ENCODE measurements around the gene RET.

DNA sequence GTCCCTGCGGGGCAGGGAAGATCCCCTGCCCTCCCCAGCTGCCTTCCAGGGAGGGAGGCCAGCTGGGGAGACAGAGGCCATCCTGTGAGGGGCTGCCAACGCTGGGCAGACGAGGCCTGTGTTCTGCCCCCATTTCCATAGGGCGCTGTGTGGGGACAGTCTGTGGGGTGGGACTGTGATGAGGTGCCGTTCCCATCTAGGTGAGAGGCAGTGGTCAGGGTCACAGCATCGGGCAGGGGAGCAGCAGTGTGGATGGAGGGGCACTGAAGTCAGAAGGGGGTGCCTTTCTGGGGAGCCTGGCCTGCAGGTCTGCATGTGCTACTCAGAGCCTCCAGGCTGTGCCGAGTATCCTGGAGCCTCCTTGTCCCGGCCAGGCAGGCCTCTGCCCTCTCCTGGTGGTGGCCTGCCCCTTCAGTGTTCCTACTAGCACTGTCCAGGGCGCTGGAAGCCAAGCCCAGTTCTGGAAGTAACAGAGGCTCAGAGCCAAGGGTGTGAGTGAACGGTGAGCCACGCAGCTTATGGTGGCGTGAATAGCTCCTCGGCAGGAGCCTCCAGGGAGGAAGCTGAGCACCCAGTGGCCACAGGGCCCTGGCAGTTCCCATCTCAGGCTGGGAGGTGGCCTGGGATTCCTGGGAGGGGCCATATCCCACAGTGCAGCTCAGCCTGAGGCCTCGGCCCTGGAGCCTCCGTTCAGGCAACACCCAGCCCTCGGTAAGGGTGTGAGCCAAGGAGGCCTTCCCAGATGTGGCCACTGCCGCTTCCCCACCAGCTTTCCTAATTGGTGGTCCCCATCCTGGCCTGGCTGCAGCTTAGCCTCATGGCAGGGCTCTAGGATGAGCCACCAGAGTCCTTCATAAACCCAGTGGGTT, 38.1 kb downstream of the RET start:
- TF ChIP-seq POLR2A (IDR thresholded peaks at IDR 0.05) = no peak
- TF ChIP-seq, protein P1, sequence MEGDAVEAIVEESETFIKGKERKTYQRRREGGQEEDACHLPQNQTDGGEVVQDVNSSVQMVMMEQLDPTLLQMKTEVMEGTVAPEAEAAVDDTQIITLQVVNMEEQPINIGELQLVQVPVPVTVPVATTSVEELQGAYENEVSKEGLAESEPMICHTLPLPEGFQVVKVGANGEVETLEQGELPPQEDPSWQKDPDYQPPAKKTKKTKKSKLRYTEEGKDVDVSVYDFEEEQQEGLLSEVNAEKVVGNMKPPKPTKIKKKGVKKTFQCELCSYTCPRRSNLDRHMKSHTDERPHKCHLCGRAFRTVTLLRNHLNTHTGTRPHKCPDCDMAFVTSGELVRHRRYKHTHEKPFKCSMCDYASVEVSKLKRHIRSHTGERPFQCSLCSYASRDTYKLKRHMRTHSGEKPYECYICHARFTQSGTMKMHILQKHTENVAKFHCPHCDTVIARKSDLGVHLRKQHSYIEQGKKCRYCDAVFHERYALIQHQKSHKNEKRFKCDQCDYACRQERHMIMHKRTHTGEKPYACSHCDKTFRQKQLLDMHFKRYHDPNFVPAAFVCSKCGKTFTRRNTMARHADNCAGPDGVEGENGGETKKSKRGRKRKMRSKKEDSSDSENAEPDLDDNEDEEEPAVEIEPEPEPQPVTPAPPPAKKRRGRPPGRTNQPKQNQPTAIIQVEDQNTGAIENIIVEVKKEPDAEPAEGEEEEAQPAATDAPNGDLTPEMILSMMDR (IDR thresholded peaks at IDR 0.05) = no peak
- TF ChIP-seq POLR2AphosphoS5 (IDR thresholded peaks at IDR 0.05) = no peak
